Keratinocyte (primary cell): Measurements from ENCODE around the gene ABCA10. TPM values are rescaled to one million over a fixed set of nuclear protein-coding genes. Genes with fewer than 3 reads are reported as not detected.

Source experiments
- DNase-seq: peaks from one replicate; pipeline ENCODE4 v3.0.0-alpha.2; 2011; ENCODE audit warnings: low read depth, missing footprints, low spot score
- FAIRE-seq: peaks from 2 replicates; lab custom pipeline; 2011; peaks lifted over from hg19 to GRCh38; lab: Jason Lieb, UNC
- H2AFZ ChIP-seq: 2 replicates; pipeline ENCODE4 v1.6.0; 2012; ENCODE audit warnings: low read length, control low read depth, inconsistent platforms; ENCODE audit not compliant: control insufficient read depth
- H3K27ac ChIP-seq: 2 replicates; pipeline ENCODE4 v1.5.1; 2011; ENCODE audit warnings: low read length; ENCODE audit not compliant: control insufficient read depth, insufficient read depth
- H3K27me3 ChIP-seq: 3 replicates; pipeline ENCODE4 v1.6.0; 2011; ENCODE audit warnings: low read length; ENCODE audit not compliant: control insufficient read depth, insufficient read depth; ENCODE audit errors: extremely low read depth
- H3K36me3 ChIP-seq, 2 experiments: 2 replicates in 1 of 2; 3 replicates in 1 of 2; pipeline ENCODE4 v1.5.1; 2011; ENCODE audit warnings: low read length in 2 of 2, mild to moderate bottlenecking in 1 of 2; ENCODE audit not compliant: control insufficient read depth in 2 of 2, insufficient read depth in 2 of 2; ENCODE audit errors: extremely low read depth in 1 of 2
- H3K4me1 ChIP-seq: 3 replicates; pipeline ENCODE4 v1.5.1; 2011; ENCODE audit warnings: low read length; ENCODE audit not compliant: control insufficient read depth, insufficient read depth; ENCODE audit errors: extremely low read depth
- H3K4me2 ChIP-seq: 3 replicates; pipeline ENCODE4 v1.6.0; 2011; ENCODE audit warnings: low read depth, low read length; ENCODE audit not compliant: control insufficient read depth, insufficient read depth; ENCODE audit errors: extremely low read depth
- H3K4me3 ChIP-seq, 3 experiments: fragments of 200-600 bp in 1 of 3; sonication (generic) in 1 of 3; 2 replicates in 2 of 3; 3 replicates in 1 of 3; pipeline ENCODE4 v1.5.1; 2011 to 2016; ENCODE audit warnings: low read length in 3 of 3, mild to moderate bottlenecking in 3 of 3, control low read depth in 2 of 3, inconsistent platforms in 1 of 3, low read depth in 1 of 3, mixed read lengths in 1 of 3, mixed run types in 1 of 3, moderate library complexity in 1 of 3; ENCODE audit not compliant: control insufficient read depth in 2 of 3, insufficient read depth in 2 of 3; ENCODE audit errors: extremely low read depth in 1 of 3
- H3K79me2 ChIP-seq: 2 replicates; pipeline ENCODE4 v1.6.0; 2012; ENCODE audit warnings: low read length; ENCODE audit not compliant: control insufficient read depth, insufficient read depth
- H3K9ac ChIP-seq: 3 replicates; pipeline ENCODE4 v1.6.0; 2011; ENCODE audit warnings: low read length; ENCODE audit not compliant: control insufficient read depth, insufficient read depth; ENCODE audit errors: extremely low read depth
- H3K9me1 ChIP-seq: 3 replicates; pipeline ENCODE4 v1.6.0; 2011; ENCODE audit warnings: low read length; ENCODE audit not compliant: control insufficient read depth, insufficient read depth; ENCODE audit errors: extremely low read depth
- H3K9me3 ChIP-seq: 2 replicates; pipeline ENCODE4 v1.5.1; 2012; ENCODE audit warnings: low read depth, low read length; ENCODE audit not compliant: control insufficient read depth
- H4K20me1 ChIP-seq: 3 replicates; pipeline ENCODE4 v1.6.0; 2011; ENCODE audit warnings: low read length; ENCODE audit not compliant: control insufficient read depth, insufficient read depth; ENCODE audit errors: extremely low read depth
- EZH2 ChIP-seq: IDR thresholded peaks from one replicate; pipeline ENCODE4 v1.6.1; 2012; ENCODE audit warnings: inconsistent platforms, mild to moderate bottlenecking, low read length, moderate library complexity
- dilution Hi-C: fragments of 300-500 bp; cut with MboI; formaldehyde crosslinking; loops from one replicate; pipeline ENCODE4 v1.7.0; 2020; ENCODE audit warnings: low sequenced_read_pairs; ENCODE audit not compliant: extremely low pct_ligation_motif_present
- polyA plus RNA-seq, 5 experiments: library from polyadenylated mRNA; depleted of rRNA in 3 of 5; stranded (reverse) in 3 of 5; stranded (forward) in 1 of 5; unstranded in 1 of 5; fragments of >200 nt; gene quantifications; 1 replicate in 1 of 5; 2 replicates in 3 of 5; 3 replicates in 1 of 5; pipeline versions ENCODE4 v1.2.1 to v1.2.3, GENCODE V29; 2011 to 2012; ENCODE audit warnings: missing spikeins in 2 of 5, low read depth in 1 of 5, low replicate concordance in 1 of 5
- TF ChIP-seq, protein P1 (sequence below), 3 experiments: IDR thresholded peaks in 1 of 3; conservative IDR thresholded peaks in 1 of 3; optimal IDR thresholded peaks in 1 of 3; 2 replicates in 2 of 3; 3 replicates in 1 of 3; pipeline versions ENCODE3 to v1.5.1; 2011; ENCODE audit warnings: low read length in 3 of 3, mild to moderate bottlenecking in 3 of 3, moderate library complexity in 2 of 3, control low read depth in 1 of 3, inconsistent platforms in 1 of 3; ENCODE audit not compliant: insufficient read depth in 2 of 3; ENCODE audit errors: extremely low read depth in 1 of 3

Gene ABCA10
- polyA plus RNA-seq, 1 donor (not counting 4 experiments of a cell fraction or from before 2014, with no cell fraction given) = 0.46 TPM

- Histone ChIP-seq H3K4me3 (no peak overlapping the region), H3K79me2 (no peaks in the 10 kb centered on the region), H4K20me1 (no peaks in the 10 kb centered on the region), H3K9me3 (no peaks in the 10 kb centered on the region), H3K9me1 (no peaks in the 10 kb centered on the region), H3K9ac (no peak overlapping the region), H3K4me1 (no peaks in the 10 kb centered on the region), H3K27ac (no peak overlapping the region), H3K27me3 (no peaks in the 10 kb centered on the region), H3K36me3 (no peaks in the 10 kb centered on the region), H2AFZ (no peak overlapping the region), H3K4me2 (no peak overlapping the region)
- TF ChIP-seq, protein P1, sequence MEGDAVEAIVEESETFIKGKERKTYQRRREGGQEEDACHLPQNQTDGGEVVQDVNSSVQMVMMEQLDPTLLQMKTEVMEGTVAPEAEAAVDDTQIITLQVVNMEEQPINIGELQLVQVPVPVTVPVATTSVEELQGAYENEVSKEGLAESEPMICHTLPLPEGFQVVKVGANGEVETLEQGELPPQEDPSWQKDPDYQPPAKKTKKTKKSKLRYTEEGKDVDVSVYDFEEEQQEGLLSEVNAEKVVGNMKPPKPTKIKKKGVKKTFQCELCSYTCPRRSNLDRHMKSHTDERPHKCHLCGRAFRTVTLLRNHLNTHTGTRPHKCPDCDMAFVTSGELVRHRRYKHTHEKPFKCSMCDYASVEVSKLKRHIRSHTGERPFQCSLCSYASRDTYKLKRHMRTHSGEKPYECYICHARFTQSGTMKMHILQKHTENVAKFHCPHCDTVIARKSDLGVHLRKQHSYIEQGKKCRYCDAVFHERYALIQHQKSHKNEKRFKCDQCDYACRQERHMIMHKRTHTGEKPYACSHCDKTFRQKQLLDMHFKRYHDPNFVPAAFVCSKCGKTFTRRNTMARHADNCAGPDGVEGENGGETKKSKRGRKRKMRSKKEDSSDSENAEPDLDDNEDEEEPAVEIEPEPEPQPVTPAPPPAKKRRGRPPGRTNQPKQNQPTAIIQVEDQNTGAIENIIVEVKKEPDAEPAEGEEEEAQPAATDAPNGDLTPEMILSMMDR (optimal IDR thresholded peaks at IDR 0.05 in 1 of 3, IDR thresholded peaks at IDR 0.05 in 1 of 3, conservative IDR thresholded peaks at IDR 0.05 in 1 of 3; ENCODE audit: extremely low read depth in 1 of 3, insufficient read depth in 2 of 3, low read length in 3 of 3) = no peak
- FAIRE-seq (no peak), DNase-seq (no peak)
- dilution Hi-C loops = no loop called here
Measured at GRCh38 chr17:69188064-69188463, 40.6 kb downstream of the ABCA10 start.

DNA sequence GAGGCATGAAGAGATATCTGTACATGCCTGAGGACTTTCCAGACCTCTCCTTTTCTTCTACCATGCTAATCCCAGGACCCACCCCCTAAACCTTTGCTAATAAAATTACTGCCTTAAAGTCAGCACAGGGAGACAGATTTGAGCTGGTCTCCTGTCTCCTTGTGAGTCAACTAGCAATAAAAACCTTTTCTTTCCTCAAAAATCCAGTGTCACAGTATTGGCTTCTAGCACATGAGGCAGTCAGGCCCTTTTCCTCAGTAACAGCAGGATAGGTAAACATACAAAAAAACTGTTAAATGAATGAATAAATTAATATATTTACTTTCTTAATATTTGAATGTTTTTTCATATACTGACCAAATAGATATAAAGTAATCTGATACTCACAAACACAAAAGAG lies 41.3 kb downstream of the ABCA10 start:
- Histone ChIP-seq H3K9me3 (no peaks in the 10 kb centered on the region), H3K9ac (no peak overlapping the region), H3K4me1 (no peaks in the 10 kb centered on the region), H3K27me3 (no peaks in the 10 kb centered on the region), H2AFZ (no peak overlapping the region), H3K79me2 (no peaks in the 10 kb centered on the region), H3K4me2 (no peak overlapping the region), H3K9me1 (no peaks in the 10 kb centered on the region), H3K4me3 (no peak overlapping the region), H3K27ac (no peak overlapping the region), H4K20me1 (no peaks in the 10 kb centered on the region), H3K36me3 (no peaks in the 10 kb centered on the region)
- DNase-seq (no peak), FAIRE-seq (no peak)
- TF ChIP-seq EZH2 = no peak
- TF ChIP-seq, protein P1 (optimal IDR thresholded peaks at IDR 0.05 in 1 of 3, IDR thresholded peaks at IDR 0.05 in 1 of 3, conservative IDR thresholded peaks at IDR 0.05 in 1 of 3; ENCODE audit: extremely low read depth in 1 of 3, insufficient read depth in 2 of 3, low read length in 3 of 3) = no peak
- dilution Hi-C loops = no loop called here
